Measurements from ENCODE around the gene DTWD2.
"Not testable (repeated sequence)": the region's sequence is repeated elsewhere in the genome, so short reads cannot be mapped to it uniquely, and the experiment has no call there.

The DTWD2 gene

GRCh38 chr5:118987988-118988865, at the start of gene DTWD2:
TSS of gene DTWD2 (minus strand) at chr5:118988547. CDS start at chr5:118988511, 36 bp downstream.
- DNase-seq, result peak; percentile 92 to 93

DNA sequence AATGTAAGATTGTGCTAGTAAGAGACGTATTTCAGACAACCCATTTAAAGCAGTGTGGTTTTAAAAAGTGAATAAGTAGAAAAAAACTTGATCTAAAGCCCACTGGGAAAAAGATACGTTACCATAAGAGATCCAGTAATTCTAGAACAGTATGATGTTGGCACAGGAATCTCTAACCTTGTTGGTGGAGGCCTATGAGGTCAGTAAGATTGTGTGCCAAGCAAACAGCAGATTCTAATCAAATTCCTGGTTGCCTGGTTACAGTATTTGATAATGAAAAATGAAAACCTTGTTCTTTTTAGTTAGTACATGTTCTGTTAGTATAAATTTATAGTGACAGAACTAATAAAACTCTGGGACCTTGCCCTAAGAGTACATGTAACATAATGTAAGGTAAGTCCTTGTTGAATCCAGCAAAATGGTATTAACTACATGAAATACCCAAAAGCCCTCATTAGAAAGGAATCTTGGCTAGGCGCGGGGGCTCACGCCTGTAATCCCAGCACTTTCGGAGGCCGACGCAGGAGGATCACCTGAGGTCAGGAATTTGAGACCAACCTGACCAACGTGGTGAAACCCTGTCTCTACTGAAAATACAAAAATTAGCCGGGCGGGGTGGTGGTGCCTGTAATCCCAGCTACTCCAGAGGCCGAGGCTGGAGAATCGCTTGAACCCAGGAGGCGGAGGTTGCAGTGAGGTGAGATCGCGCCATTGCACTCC, 49.3 kb upstream of the DTWD2 start:
- DNase-seq, result no peak

- no peak for DNase-seq
These were observed 47.9 kb upstream of the DTWD2 start for GRCh38 chr5:119036101-119036762.

DNA sequence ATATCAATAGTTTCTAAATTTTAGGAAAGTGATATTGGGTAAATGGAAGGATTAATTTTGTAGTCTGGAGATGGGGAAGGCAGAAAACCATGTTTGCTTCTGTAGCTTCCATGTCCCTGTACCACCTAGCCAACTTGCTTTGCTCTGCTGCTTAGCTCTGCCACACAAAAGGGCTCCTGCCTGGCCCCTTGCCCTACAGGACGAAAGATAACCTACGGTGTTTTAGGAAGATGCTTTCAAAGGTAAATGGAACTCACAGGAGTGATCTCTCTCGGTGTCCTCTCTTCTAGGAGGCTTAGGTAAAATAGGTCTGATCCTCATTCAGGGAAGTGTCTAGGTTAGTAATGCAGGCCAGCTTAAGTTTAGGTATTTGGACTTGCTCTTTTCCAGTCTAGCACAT, 44.8 kb upstream of the DTWD2 start:
- no peak for DNase-seq

DNA sequence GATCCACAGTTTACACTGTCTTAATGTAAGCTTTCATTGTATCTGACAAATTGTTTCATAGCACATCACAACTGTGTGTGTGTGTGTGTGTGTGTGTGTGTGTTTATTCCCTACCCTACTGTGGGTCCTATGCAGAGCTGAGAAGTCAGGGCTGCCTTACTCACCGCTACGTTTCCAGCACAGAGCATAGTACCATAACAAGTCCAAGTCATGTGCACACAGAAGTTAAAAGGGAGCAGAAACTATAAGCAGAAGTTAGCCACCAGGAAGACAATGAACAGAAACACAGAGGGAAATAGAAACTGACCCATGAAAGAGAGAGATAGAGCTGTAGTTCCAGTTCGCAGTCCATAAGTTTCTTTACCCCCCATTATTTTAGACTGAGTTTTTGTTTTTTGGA, 44.3 kb upstream of the DTWD2 start:
- DNase-seq, result no peak

DNA sequence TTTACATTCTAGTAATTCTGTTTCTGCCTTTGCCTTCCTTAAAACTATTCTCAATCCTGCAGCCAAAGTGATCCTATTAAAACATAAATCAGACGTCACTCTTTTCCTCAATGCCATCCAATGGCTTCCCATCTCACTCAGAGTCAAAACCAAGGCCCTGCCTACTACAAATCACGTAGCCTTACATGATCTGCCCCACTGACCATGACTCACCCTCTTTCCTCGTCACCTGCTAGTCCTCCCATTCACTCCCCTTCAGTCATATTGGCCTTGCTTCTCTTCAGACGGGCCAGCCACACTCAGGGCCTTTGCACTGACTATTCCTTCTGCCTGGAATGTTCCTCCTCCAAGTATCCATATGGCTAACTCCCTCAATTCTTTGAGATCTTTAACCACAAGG, 43.6 kb upstream of the DTWD2 start:
- no peak for DNase-seq

DNA sequence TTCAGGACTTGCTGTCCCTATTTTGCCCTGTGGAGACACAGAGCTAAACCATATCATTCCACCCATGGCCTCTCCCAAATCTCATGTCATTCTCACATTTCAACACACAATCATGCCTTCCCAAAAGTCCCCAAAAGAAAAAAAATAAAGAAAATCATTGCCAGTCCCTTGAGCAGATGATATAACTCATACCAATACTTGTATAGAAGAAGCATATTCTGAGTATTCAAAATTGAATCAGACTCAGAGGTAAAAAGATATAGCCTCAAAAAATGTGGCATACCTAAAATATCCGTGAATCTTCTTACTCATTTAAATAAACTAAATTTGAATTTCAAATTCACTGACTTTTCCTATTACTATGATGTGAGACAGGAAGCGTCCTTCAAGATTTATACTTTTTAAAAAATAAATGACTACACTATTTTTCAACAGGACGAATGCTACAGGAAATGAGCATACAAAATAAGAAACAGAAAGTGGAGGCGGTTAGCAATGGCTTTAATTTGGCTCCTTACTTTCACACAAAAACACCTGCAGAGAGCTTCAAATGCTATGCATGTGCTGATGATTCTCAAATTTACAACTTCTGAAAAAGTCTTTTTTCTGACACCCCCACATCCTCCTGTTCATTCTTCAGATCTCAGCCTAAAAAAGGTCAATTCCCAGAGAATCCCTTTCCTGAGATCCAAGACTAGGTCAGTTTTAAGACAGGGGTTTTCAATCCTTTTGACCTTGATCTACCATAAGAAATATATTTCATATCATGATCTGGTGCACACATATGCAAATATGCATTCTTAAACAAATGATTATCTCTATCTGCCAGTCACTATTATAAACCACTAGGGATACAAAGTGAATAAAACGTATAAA, 42.9 kb upstream of the DTWD2 start:
- no peak for DNase-seq

GRCh38 chr5:119028575-119028974, 40.2 kb upstream of the DTWD2 start:
- no peak for DNase-seq

DNA sequence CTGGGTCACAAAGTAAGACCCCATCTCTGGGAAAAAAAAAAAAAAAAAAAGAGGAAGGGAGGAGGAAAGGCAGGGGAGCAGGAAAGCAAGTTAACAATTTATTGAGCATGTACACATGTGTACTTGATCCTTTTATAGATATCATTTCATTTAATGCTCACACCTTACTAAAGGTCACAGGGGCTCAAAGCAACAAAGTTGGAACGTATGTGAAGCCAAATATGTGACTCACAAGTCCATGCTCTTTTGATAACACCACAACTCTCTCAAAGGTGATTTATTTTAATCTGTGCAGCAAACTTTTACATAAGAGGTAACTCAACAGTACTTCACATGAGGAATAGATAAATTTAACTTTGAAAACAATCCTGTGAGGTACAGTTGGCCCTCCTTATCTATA, 34.4 kb upstream of the DTWD2 start:
- DNase-seq, result no peak

GRCh38 chr5:119022017-119022745, 33.8 kb upstream of the DTWD2 start:
- DNase-seq, result no peak

- no peak for DNase-seq
These were observed 32.9 kb upstream of the DTWD2 start for GRCh38 chr5:119021149-119021732.

- no peak for DNase-seq
These were observed 31.6 kb upstream of the DTWD2 start for GRCh38 chr5:119019949-119020348.

- DNase-seq, result no peak
These were observed 31.2 kb upstream of the DTWD2 start for GRCh38 chr5:119019501-119019900.

DNA sequence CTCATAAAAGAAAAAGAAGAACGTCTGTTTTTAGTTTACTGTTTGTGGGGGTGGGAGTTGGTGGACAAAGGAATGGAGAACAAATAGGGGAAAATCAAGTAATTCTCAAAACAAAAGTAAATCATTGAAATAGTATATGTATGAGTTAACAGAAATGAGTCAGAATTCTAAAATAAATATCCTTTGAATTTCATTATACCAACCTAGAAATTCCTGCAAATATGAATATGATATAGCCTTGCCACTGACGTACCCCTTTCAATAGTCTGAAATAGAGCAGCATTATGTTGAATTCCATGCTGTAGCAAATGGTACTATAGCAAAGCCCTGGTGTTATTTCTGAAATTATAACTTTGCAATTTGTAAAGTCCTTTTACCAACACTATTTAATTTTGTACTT, 29.6 kb upstream of the DTWD2 start:
- DNase-seq, result no peak

GRCh38 chr5:119016125-119016774, 27.9 kb upstream of the DTWD2 start:
- DNase-seq, result no peak

- no peak for DNase-seq
These were observed 22.8 kb upstream of the DTWD2 start for GRCh38 chr5:119011186-119011585.

- DNase-seq, result no peak
These were observed 21.9 kb upstream of the DTWD2 start for GRCh38 chr5:119010206-119010605.

- no peak for DNase-seq
These were observed 20.8 kb upstream of the DTWD2 start for GRCh38 chr5:119009131-119009530.

DNA sequence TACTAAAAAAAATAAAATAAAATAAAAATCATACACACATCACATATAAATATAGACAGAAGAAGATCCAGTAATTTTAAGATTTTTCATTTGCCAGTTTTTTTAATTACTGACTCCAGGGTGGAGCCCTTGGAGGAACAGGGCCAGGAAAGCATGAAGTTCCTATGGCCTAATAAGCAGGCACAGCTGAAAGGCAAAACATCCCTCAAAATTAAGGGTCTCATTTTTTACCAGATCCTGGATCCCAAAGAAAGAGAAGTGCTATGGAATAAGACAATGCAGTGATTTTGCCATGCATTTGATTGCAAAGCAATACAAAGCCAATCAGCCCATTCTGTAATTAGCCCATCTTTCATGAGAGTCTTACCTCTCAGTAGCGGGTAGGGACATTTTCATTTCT, 11.3 kb upstream of the DTWD2 start:
- DNase-seq, result no peak

DNA sequence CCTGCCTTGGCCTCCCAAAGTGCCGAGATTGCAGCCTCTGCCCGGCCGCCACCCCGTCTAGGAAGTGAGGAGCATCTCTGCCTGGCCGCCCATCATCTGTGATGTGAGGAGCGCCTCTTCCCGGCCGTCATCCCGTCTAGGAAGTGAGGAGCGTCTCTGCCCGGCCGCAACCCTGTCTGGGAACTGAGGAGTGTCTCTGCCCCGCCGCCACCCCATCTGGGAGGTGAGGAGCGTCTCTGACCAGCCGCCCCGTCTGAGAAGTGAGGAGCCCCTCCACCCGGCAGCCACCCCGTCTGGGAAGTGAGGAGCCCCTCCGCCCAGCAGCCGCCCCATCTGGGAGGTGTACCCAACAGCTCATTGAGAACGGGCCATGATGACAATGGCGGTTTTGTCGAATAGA, 10.5 kb upstream of the DTWD2 start:
- not testable (repeated sequence) for DNase-seq

- no peak for DNase-seq
These were observed 7.8 kb upstream of the DTWD2 start for GRCh38 chr5:118996098-118996497.

Data from NCI-H2081 (cell line).